Heart right ventricle (tissue), 16 donors: Measurements from ENCODE around the gene TMEM18. TPM values are rescaled to one million over a fixed set of nuclear protein-coding genes. Genes with fewer than 3 reads are reported as not detected.

Experiments
- ATAC-seq, 8 donors: fragments of 200-7000 bp; cut with Tn5 transposase; one replicate each; pipeline ENCODE4 v1.9.1; 2020; ENCODE audit warnings: mild to moderate bottlenecking in 8 of 8, moderate library complexity in 8 of 8, moderate number of reproducible peaks in 1 of 8
- DNase-seq, 2 donors: peaks; one replicate each; pipeline ENCODE4 v3.0.0-alpha.2; 2020
- H3K27ac ChIP-seq, 10 donors: fragments of 200-600 bp; sonication (generic) in 2 of 10; one replicate each; pipeline versions ENCODE4 v1.5.0 to v1.8.0; 2020 to 2022; ENCODE audit warnings: mild to moderate bottlenecking in 3 of 10
- H3K27me3 ChIP-seq, 7 donors: fragments of 200-600 bp; one replicate each; pipeline ENCODE4 v1.8.0; 2021 to 2022; ENCODE audit warnings: mild to moderate bottlenecking in 2 of 7
- H3K36me3 ChIP-seq, 9 donors: fragments of 200-600 bp; sonication (generic) in 1 of 9; one replicate each; pipeline versions ENCODE4 v1.5.0 to v1.8.0; 2020 to 2022; ENCODE audit warnings: mild to moderate bottlenecking in 2 of 9
- H3K4me1 ChIP-seq, 9 donors: fragments of 200-600 bp; sonication (generic) in 1 of 9; one replicate each; pipeline versions ENCODE4 v1.5.0 to v1.8.0; 2020 to 2022; ENCODE audit warnings: mild to moderate bottlenecking in 4 of 9
- H3K4me3 ChIP-seq, 10 donors: fragments of 200-600 bp; sonication (generic) in 2 of 10; one replicate each; pipeline versions ENCODE4 v1.5.0 to v1.8.0; 2020 to 2022; ENCODE audit warnings: mild to moderate bottlenecking in 7 of 10, moderate library complexity in 2 of 10
- H3K9me3 ChIP-seq, 11 donors: fragments of 200-600 bp in 10 of 11; sonication (generic) in 2 of 11; one replicate each; pipeline versions ENCODE4 v1.5.0 to v1.8.0; 2013 to 2022; ENCODE audit warnings: mild to moderate bottlenecking in 2 of 11, control low read depth in 1 of 11, moderate library complexity in 1 of 11
- CTCF ChIP-seq, 9 donors: fragments of 200-600 bp; sonication (generic) in 2 of 9; IDR thresholded peaks; one replicate each; pipeline versions ENCODE4 v1.5.0 to v1.8.0; 2021 to 2022; ENCODE audit warnings: antibody characterized with exemption in 9 of 9, mild to moderate bottlenecking in 5 of 9, moderate library complexity in 1 of 9
- WGBS, 2 donors: extraction: QIAGEN DNeasy Blood & Tissue Kit; methylation state at CpG; one replicate each; pipeline ENCODE4 v1.1.7; 2013; ENCODE audit warnings: inconsistent platforms in 1 of 2; 5-methylcytosine and 5-hydroxymethylcytosine counted together
- intact Hi-C, 10 donors: fragments of 100-400 bp; cut with DNase I; formaldehyde crosslinking; loops; one replicate each; pipeline versions ENCODE4 v1.11.1 to v1.14.2; 2022
- polyA plus RNA-seq, 2 donors: library from polyadenylated mRNA; stranded (reverse); fragments of 200-250 nt; gene quantifications; one replicate each; pipeline ENCODE4 v1.2.3, GENCODE V29; 2013
- total RNA-seq, 10 donors: library from RNA; stranded (reverse); fragmentation: NEBNext Ultra II Directional in 3 of 10; extraction: Animal tissue kit (Norgen Biotek cat#: 25700) in 3 of 10; gene quantifications; one replicate each; pipeline versions ENCODE4 v1.2.1 to v1.2.4, GENCODE V29; 2021 to 2023
- donor health status: Arrhythmogenic right ventricular cardiomyopathy.
- donor health status: ischemic (EF 13 %, LVEDD 7.1; RV severe dilation, severe dysfunction).
- donor health status: healthy with polysubstance abuse.
- donor health status: DM: no; HTN: yes; CAD: no.
- donor health status: DM: no; HTN: no; CAD: no.
- donor health status: ischemic (EF 25% LVEDD 6.9; RV normal size, moderate dysfunction).
- donor health status: ischemic (EF 25% LVEDD 5.7; RV mildly dilated, moderate dysfunction).
- donor health status: healthy.
- donor health status: DM: yes; HTN: yes; CAD: no.
- donor health status: Ischemic cardiomyopathy.
- donor health status: ischemic (EF 35%, LVEDD 5.7; RV mildly dilated, moderate dysfunction).
- donor health status: nonischemic (EF 11% LVEDD 7.7; RV severe dilation, severe dysfunction).
- donor health status: DM: yes; HTN: yes; CAD: no.
- donor health status: PGD.
- donor health status: ischemic (EF 29% LVEDD 5.4; RV normal size, mild dysfunction).
- donor health status: nonischemic (EF 23%, LVEDD 6.1; RV moderate dilation, normal function).

Gene TMEM18
- total and polyA plus RNA-seq, 12 donors: 10.1 to 21.9 (median 12.2) TPM

DNA sequence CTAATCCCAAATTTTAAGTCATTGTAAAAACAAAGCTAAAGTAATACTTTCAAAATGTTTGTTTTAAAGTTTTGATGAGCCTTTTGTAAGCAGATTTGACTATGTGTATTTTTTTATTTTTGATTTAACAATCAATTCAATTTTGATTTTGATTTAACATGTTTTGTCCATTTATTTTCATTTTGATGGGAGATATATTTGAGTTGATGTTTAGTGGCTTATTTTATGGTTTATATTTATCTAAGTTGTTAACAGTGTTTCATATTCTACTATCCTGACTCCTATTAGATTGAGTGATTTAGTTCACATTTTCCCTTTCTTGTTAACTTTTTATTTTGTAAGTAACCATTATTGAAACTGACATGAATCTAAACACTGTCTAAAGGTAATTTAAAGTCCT is 44.7 kb downstream of the TMEM18 start:
- ATAC-seq (no peak), DNase-seq (no peak)
- Histone ChIP-seq H3K9me3 (peaks cover 0 to 18% (median 0%) of the 10 kb centered on the region in 11 donors), H3K36me3 (no peaks in the 10 kb centered on the region), H3K4me3 (no peak overlapping the region), H3K27ac (no peak overlapping the region), H3K4me1 (peaks cover 5 to 9% (median 6%) of the 10 kb centered on the region in 9 donors), H3K27me3 (peaks cover 0 to 30% (median 18%) of the 10 kb centered on the region in 7 donors)
- no peak for TF ChIP-seq CTCF (IDR thresholded peaks at IDR 0.05)
- intact Hi-C loops: loop anchor here in 3 of 10 donors (10.0 kb wide), 2 partner anchors 378 to 388 kb away; no protein-coding TSS in a partner anchor

GRCh38 chr2:631741-632140 is 45.5 kb downstream of the TMEM18 start:
- ATAC-seq (no peak), DNase-seq (no peak)
- H3K4me1 ChIP-seq: peaks cover 2 to 7% (median 4%) of the 10 kb centered on the region in 9 donors
- WGBS, 2 donors: 92 to 95% methylated on average over 1 of the region's 1 CpG
- peaks cover 0 to 18% (median 0%) of the 10 kb centered on the region in 11 donors for H3K9me3 ChIP-seq
- no peak overlapping the region for H3K27ac ChIP-seq
- no peaks in the 10 kb centered on the region for H3K36me3 ChIP-seq
- intact Hi-C loops: loop anchor here in 3 of 10 donors (10.0 kb wide), 2 partner anchors 377 to 387 kb away; no protein-coding TSS in a partner anchor
- TF ChIP-seq CTCF (IDR thresholded peaks at IDR 0.05): no peak
- H3K4me3 ChIP-seq: no peak overlapping the region
- H3K27me3 ChIP-seq: peaks cover 0 to 32% (median 17%) of the 10 kb centered on the region in 7 donors

DNA sequence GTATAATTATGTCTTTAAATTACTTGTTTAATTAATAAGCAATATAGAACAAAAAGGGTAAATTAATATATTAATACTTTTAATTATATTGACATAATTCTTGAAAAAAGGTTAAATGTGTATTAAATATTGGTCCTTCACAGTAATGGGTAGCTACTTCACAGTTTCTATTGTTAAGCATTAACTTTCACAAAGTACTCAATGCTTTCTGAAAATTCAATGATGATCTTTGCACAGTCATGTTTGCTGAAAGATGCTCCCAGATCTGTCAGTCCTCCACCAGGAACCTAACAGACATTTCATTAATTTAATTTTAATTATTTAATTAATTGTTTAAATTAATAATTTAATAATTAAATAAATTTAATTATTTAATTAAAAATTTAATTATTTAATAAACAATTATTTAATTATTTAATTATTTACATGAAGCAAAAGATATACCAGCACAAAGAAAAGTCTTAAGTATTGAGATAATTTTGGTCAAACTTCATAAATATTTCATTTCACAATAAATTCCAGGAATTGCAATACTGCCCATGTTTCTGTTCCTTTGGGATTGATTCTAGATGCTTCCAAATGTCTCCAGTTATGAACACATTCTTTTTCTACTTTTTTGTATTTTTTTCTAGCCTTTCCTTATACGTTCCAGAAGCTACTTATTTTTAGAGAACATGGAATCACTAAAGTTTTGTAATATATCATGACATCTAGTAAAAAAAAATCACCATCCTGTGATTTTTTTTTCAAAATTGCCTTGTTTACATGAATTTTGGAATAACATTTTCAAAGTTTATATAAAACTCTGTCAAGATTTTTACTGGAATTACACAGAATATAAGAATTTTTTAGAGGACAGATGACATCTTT is 46.5 kb downstream of the TMEM18 start:
- H3K27ac ChIP-seq: no peak overlapping the region
- DNase-seq: no peak
- H3K36me3 ChIP-seq: no peaks in the 10 kb centered on the region
- 0% methylated on average over 1 of the region's 1 CpG for WGBS, 2 donors
- H3K9me3 ChIP-seq: peaks cover 0 to 18% (median 0%) of the 10 kb centered on the region in 11 donors
- no peak for TF ChIP-seq CTCF (IDR thresholded peaks at IDR 0.05)
- intact Hi-C loops: loop anchor here in 3 of 10 donors (10.0 kb wide), 2 partner anchors 376 to 386 kb away; no protein-coding TSS in a partner anchor
- no peak for ATAC-seq
- no peak overlapping the region for H3K4me3 ChIP-seq
- no peaks in the 10 kb centered on the region for H3K4me1 ChIP-seq
- peaks cover 0 to 23% (median 7%) of the 10 kb centered on the region in 7 donors for H3K27me3 ChIP-seq

- Histone ChIP-seq H3K9me3 (peaks cover 0 to 18% (median 0%) of the 10 kb centered on the region in 11 donors), H3K4me1 (no peaks in the 10 kb centered on the region), H3K4me3 (no peak overlapping the region), H3K27me3 (peaks cover 0 to 23% (median 7%) of the 10 kb centered on the region in 7 donors), H3K36me3 (no peaks in the 10 kb centered on the region), H3K27ac (no peak overlapping the region)
- ATAC-seq (no peak), DNase-seq (no peak)
- intact Hi-C loops: loop anchor here in 3 of 10 donors (10.0 kb wide), 2 partner anchors 375 to 385 kb away; no protein-coding TSS in a partner anchor
- WGBS, 2 donors: 34% methylated on average over 2 of the region's 2 CpGs
- TF ChIP-seq CTCF (IDR thresholded peaks at IDR 0.05): no peak
Measured at GRCh38 chr2:629961-630360, 47.2 kb downstream of the TMEM18 start.
